Smooth muscle cell (in vitro differentiated cells): ENCODE measurements around the gene LRG1. TPM values are rescaled to one million over a fixed set of nuclear protein-coding genes. Genes with fewer than 3 reads are reported as not detected.

Experiments used
- DNase-seq: peaks from one replicate; lab custom pipeline; 2025; ENCODE audit not compliant: unreplicated experiment; lab: John Stamatoyannopoulos, UW
- H2AFZ ChIP-seq: fragments of 200-600 bp; sonication (generic); 2 replicates; pipeline ENCODE4 v1.6.0; 2016; ENCODE audit warnings: antibody characterized with exemption, low read depth, mild to moderate bottlenecking
- H3F3A ChIP-seq: fragments of 200-600 bp; sonication (generic); 2 replicates; pipeline ENCODE4 v1.6.0; 2017; ENCODE audit warnings: antibody characterized with exemption, low read depth
- H3K27ac ChIP-seq: fragments of 200-600 bp; sonication (generic); 2 replicates; pipeline ENCODE4 v1.5.1; 2016; ENCODE audit warnings: low read depth, mild to moderate bottlenecking
- H3K27me3 ChIP-seq: fragments of 200-600 bp; sonication (generic); 2 replicates; pipeline ENCODE4 v1.6.1; 2016; ENCODE audit warnings: low read depth, mild to moderate bottlenecking
- H3K36me3 ChIP-seq: fragments of 200-600 bp; sonication (generic); 2 replicates; pipeline ENCODE4 v1.5.1; 2016; ENCODE audit warnings: low read depth
- H3K4me1 ChIP-seq: fragments of 200-600 bp; sonication (generic); 2 replicates; pipeline ENCODE4 v1.5.1; 2016; ENCODE audit warnings: low read depth
- H3K4me2 ChIP-seq: fragments of 200-600 bp; sonication (generic); 2 replicates; pipeline ENCODE4 v1.6.0; 2016; ENCODE audit warnings: mild to moderate bottlenecking
- H3K4me3 ChIP-seq: fragments of 200-600 bp; sonication (generic); 2 replicates; pipeline ENCODE4 v1.5.1; 2016; ENCODE audit warnings: mild to moderate bottlenecking
- H3K79me2 ChIP-seq: fragments of 200-600 bp; sonication (generic); 2 replicates; pipeline ENCODE4 v1.6.0; 2016; ENCODE audit warnings: low read depth, mild to moderate bottlenecking
- H3K9ac ChIP-seq: fragments of 200-600 bp; sonication (generic); 2 replicates; pipeline ENCODE4 v1.6.0; 2016; ENCODE audit warnings: low read depth
- H3K9me3 ChIP-seq: fragments of 200-600 bp; sonication (generic); replicated peaks from 2 replicates; pipeline ENCODE4 v1.5.1; 2016; ENCODE audit warnings: low read depth
- H4K20me1 ChIP-seq: fragments of 200-600 bp; sonication (generic); 2 replicates; pipeline ENCODE4 v1.6.0; 2016; ENCODE audit warnings: low read depth
- CTCF ChIP-seq: fragments of 200-600 bp; sonication (generic); IDR thresholded peaks from 2 replicates; pipeline ENCODE4 v1.5.1; 2017; ENCODE audit warnings: borderline replicate concordance, mild to moderate bottlenecking, antibody characterized with exemption; ENCODE audit not compliant: insufficient read depth, poor library complexity, severe bottlenecking
- WGBS: methylation state at CpG from one replicate; pipeline ENCODE4 v1.1.7; 2016; ENCODE audit warnings: low lambda C conversion rate; 5-methylcytosine and 5-hydroxymethylcytosine counted together
- polyA plus RNA-seq: library from polyadenylated mRNA; unstranded; fragments of >200 nt; fragmentation: Nextera tagmentation; extraction: Ambion mirVana; gene quantifications from 2 replicates; pipeline ENCODE4 v1.2.1, GENCODE V29; 2016
- total RNA-seq: library from RNA; depleted of rRNA; stranded (reverse); fragments of >200 nt; gene quantifications from 2 replicates; pipeline ENCODE4 v1.2.3, GENCODE V29; 2014

LRG1 gene
- total and polyA plus RNA-seq, 2 experiments from 2014 or later = not detected

- H3K4me1 ChIP-seq = no peaks in the 10 kb centered on the region
- peaks cover 17% of the 10 kb centered on the region for H3F3A ChIP-seq
- H3K27ac ChIP-seq = no peak overlapping the region
- H3K79me2 ChIP-seq = no peaks in the 10 kb centered on the region
- no peak overlapping the region for H3K4me3 ChIP-seq
- H3K4me2 ChIP-seq = no peak overlapping the region
- no peak for DNase-seq
- no peaks in the 10 kb centered on the region for H3K27me3 ChIP-seq
- WGBS = 87% methylated on average over 6 of the region's 6 CpGs
- H3K9ac ChIP-seq = no peak overlapping the region
- no peaks in the 10 kb centered on the region for H3K36me3 ChIP-seq
- no peak overlapping the region for H2AFZ ChIP-seq
- no peak for TF ChIP-seq CTCF
- no peaks in the 10 kb centered on the region for H4K20me1 ChIP-seq
- no peaks in the 10 kb centered on the region for H3K9me3 ChIP-seq
These were observed 46.9 kb upstream of the LRG1 start for GRCh38 chr19:4586691-4587090.

GRCh38 chr19:4586245-4586644 lies 46.4 kb upstream of the LRG1 start:
- no peaks in the 10 kb centered on the region for H3K27me3 ChIP-seq
- H3K27ac ChIP-seq = no peak overlapping the region
- H3K9ac ChIP-seq = no peak overlapping the region
- WGBS = 60% methylated on average over 6 of the region's 6 CpGs
- H3K4me1 ChIP-seq = no peaks in the 10 kb centered on the region
- no peaks in the 10 kb centered on the region for H3K79me2 ChIP-seq
- DNase-seq = no peak
- no peak overlapping the region for H2AFZ ChIP-seq
- H3F3A ChIP-seq = peaks cover 17% of the 10 kb centered on the region
- no peak overlapping the region for H3K4me3 ChIP-seq
- no peaks in the 10 kb centered on the region for H3K9me3 ChIP-seq
- H3K36me3 ChIP-seq = no peaks in the 10 kb centered on the region
- TF ChIP-seq CTCF = no peak
- H4K20me1 ChIP-seq = no peaks in the 10 kb centered on the region
- no peak overlapping the region for H3K4me2 ChIP-seq

GRCh38 chr19:4585556-4585955 lies 45.7 kb upstream of the LRG1 start:
- TF ChIP-seq CTCF = no peak
- Histone ChIP-seq H3F3A (peaks cover 17% of the 10 kb centered on the region), H3K4me1 (no peaks in the 10 kb centered on the region), H3K27ac (no peak overlapping the region), H3K4me3 (no peak overlapping the region), H3K9me3 (no peaks in the 10 kb centered on the region), H2AFZ (no peak overlapping the region), H3K4me2 (no peak overlapping the region), H3K9ac (no peak overlapping the region), H3K27me3 (peaks cover 6% of the 10 kb centered on the region), H3K79me2 (no peaks in the 10 kb centered on the region), H4K20me1 (no peaks in the 10 kb centered on the region), H3K36me3 (no peaks in the 10 kb centered on the region)
- 100% methylated on average over 1 of the region's 1 CpG for WGBS
- DNase-seq = no peak

- no peak for TF ChIP-seq CTCF
- peaks cover 17% of the 10 kb centered on the region for H3F3A ChIP-seq
- H3K4me1 ChIP-seq = no peaks in the 10 kb centered on the region
- peak overlapping the region; percentile 52 for H2AFZ ChIP-seq
- no peaks in the 10 kb centered on the region for H4K20me1 ChIP-seq
- H3K27me3 ChIP-seq = peaks cover 13% of the 10 kb centered on the region
- H3K4me2 ChIP-seq = peak overlapping the region; percentile 91
- no peaks in the 10 kb centered on the region for H3K36me3 ChIP-seq
- H3K79me2 ChIP-seq = no peaks in the 10 kb centered on the region
- H3K4me3 ChIP-seq = peak overlapping the region; percentile 51
- H3K9ac ChIP-seq = no peak overlapping the region
- H3K9me3 ChIP-seq = no peaks in the 10 kb centered on the region
- no peak for DNase-seq
- H3K27ac ChIP-seq = no peak overlapping the region
- WGBS = 12% methylated on average over 39 of the region's 45 CpGs
These were observed 45.0 kb upstream of the LRG1 start for GRCh38 chr19:4584670-4585460.
